GM10266 (cell line): Measurements from ENCODE around the gene LENG9.
"Not testable (repeated sequence)": the region's sequence is repeated elsewhere in the genome, so short reads cannot be mapped to it uniquely, and the experiment has no call there.

ENCODE experiments used
- DNase-seq: peaks from one replicate; pipeline ENCODE4 v3.0.0; 2012; ENCODE audit errors: extremely low spot score
- CTCF ChIP-seq: IDR thresholded peaks from 2 replicates; pipeline ENCODE4 v1.5.1; 2012; ENCODE audit warnings: mild to moderate bottlenecking, low read depth; ENCODE audit not compliant: control insufficient read depth, insufficient read depth; ENCODE audit errors: missing control alignments

LENG9 gene

GRCh38 chr19:54493967-54494585 lies 30.5 kb upstream of the LENG9 start:
- no peak for TF ChIP-seq CTCF
- no peak for DNase-seq

DNA sequence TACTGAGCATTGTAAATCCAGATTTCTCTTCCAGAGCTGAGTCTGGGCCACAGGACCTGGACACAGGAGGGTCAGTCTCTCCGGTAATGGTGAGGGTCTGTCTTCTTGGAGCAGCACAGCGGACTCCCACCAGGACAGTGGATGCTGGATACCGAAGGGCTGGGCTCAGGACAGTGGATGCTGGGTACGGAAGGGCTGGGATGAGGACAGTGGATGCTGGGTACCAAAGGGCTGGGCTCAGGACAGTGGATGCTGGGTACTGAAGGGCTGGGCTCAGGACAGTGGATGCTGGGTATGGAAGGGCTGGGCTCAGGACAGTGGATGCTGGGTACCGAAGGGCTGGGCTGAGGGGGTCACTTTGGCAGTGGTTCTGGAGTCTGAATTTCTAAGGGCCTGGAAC lies 29.5 kb upstream of the LENG9 start:
- DNase-seq: not testable (repeated sequence)

DNA sequence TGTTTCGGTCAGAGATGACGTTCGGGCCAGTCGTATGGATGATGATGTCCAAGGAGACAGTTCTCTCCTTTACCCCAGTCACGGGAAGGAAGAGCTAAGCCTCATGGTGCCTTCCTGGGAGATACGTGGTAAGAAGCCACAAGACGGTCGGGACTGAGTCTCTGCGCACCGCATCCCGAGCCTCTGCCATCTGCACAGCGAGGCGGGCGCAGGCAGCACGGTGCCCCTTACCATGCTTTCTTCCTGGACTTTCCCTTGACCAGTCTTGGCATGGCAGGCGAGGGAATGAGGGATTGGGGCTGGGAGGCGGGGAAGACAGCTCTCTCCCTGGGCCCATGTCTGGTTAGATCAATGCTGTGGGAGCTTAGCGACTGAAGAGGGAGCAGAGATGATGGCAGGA lies 29.0 kb upstream of the LENG9 start:
- TF ChIP-seq CTCF: no peak
- DNase-seq: no peak

DNA sequence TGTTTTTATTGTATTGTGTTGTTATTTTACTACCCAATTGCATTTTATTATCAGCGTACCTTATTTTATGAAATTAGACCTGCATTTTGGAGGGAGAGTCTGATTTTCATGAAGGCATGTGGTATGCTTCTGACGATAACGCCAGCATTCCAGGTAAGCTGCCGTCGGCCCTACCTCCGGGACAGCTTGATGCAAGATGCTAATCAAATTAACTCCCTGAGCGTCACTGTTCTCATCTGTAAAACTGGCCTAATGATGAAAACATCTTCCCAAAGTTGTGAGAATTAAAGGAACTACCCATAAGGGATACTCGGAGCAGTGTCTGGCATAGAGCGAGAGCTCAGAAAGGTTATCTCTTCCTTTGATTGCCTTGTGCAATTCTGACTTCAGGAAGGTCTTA lies 26.2 kb upstream of the LENG9 start:
- no peak for TF ChIP-seq CTCF
- DNase-seq: no peak

GRCh38 chr19:54489341-54489740 lies 25.8 kb upstream of the LENG9 start:
- DNase-seq: no peak
- TF ChIP-seq CTCF: no peak

DNA sequence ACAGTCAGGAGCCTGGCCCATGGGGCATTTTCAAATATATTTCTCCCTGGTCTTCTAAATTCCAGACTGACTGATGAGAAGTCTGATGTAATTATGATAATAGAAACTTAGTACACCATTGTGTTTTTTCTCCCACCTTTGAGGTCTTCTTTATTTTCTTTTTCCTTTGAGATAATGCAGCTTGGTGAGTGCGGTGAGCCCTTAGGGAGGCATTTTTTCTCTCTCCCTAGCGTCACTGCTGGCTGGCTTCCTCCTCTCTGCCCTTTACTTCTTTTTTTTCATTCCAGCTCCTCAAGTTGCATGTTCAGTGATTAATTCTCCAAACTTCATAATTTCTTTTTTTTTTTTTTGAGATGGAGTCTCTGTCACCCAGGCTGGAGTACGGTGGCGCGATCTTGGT lies 22.3 kb upstream of the LENG9 start:
- DNase-seq: no peak
- no peak for TF ChIP-seq CTCF

GRCh38 chr19:54484451-54484850 lies 20.9 kb upstream of the LENG9 start:
- no peak for TF ChIP-seq CTCF
- no peak for DNase-seq

DNA sequence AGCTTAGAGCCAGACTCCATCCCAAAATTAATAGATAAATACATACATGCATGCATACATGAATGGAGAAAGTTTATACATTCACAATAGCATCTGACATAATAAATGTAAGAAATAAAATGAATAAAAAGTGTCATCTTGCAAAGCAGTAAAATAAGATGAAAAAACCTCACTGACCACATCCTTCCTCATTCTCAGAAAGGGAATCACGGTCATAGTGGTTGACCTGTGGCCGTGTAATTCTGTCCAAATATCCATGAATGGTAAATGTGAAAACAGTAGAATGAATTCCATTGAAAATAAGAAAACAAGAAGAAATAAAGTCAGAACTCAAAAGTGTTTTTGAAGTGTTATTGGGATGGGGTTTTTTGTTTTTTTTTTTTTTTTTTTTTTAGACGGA lies 19.3 kb upstream of the LENG9 start:
- no peak for DNase-seq
- no peak for TF ChIP-seq CTCF
